ENCODE measurements around the gene FAM171A1.
"Not testable (repeated sequence)": the region's sequence is repeated elsewhere in the genome, so short reads cannot be mapped to it uniquely, and the experiment has no call there.

Gene FAM171A1

DNA sequence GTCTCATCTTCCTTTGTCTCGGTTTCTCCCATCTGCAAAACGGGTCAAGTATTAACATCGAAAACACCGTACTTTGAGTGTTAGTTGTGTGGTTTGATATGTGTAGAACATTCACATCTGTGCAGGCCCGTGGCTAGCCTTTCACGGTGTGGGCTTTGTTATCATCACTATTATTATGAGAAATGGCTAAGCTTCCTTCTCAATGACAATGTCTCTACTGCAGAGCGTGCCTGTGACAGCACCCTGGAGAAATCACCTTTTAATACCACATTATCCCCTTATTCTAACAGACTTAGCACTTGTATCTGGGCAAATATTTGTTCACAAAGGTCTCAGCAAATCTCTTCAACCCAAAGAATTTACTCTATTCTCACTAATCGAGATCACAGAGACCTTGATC lies 55.8 kb downstream of the FAM171A1 start:
- no peak for DNase-seq

DNA sequence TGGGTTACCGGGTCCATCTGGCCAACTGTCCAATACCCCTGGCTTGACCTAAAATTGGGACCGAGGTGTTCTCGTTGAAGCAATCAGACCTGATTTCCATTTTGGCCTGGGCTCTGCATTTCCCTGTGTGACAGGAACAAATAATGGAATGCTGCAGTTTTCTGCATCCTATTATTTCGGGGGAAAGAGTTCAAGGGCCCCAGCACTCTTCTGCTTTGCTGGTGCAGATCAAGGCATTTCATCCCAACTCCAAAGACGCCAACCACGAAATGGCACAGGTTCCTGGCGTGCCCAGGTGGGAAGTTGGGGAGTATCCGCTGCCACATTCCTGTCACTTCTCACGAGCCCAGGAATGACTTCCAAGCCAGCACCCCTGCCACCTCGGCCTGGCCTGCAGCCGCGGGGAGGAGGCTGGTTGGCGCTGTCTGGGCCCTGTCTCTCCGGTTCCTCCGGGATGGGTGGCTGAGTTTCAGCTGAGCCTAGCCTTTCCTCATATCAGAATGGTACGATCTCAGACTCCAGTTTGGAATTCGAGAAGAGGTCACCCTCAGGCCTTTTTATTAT lies 56.5 kb downstream of the FAM171A1 start:
- DNase-seq: no peak

GRCh38 chr10:15313843-15314242 lies 57.2 kb downstream of the FAM171A1 start:
- DNase-seq: no peak

DNA sequence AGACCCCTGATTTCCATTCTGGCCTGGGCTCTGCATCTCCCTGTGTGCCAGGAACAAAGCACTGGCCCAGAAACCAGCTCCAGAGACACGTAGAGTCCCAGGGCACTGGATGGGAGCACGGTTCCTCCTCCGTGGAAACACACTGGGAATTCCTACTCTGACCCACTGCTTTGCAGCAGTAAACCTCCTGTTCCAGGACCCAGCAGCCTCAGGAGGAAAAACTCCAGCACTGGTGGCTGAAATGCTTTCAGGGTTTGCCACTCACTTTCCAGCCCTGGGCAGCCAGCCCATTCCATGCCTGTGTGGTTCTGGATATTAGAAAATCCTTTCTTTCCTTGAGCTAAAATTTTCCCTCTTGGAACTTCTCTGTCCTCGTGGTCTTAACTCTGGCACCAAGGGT lies 58.0 kb downstream of the FAM171A1 start:
- DNase-seq: no peak

GRCh38 chr10:15311569-15312280 lies 59.4 kb downstream of the FAM171A1 start:
- no peak for DNase-seq

GRCh38 chr10:15310776-15311568 lies 60.1 kb downstream of the FAM171A1 start:
- DNase-seq: no peak

GRCh38 chr10:15309221-15309620 lies 61.9 kb downstream of the FAM171A1 start:
- no peak for DNase-seq

DNA sequence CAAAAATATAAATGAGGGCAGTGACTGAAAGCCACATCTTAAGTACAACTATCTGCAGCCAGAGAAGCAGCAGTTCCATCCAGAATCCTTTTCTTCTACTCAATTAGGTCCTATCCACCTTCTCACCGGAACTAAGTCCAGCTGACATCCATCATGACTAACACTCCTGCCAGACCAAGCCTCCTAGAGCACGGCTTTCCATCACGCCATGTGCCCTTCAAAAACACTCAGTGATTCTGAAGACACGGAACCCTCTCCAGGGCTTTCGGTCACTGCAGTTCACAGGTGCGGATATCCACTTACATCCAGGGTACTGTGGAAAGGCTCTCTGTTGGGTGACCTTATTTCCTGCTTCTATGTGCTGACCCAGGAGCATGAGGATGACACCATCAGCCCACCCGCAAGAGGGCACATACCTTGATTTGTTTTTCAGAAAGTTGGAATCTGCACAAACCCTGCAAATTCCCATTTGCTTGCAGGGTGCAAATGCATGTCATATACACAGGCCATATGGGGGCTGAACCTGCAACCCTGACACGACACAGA lies 64.3 kb downstream of the FAM171A1 start:
- no peak for DNase-seq

- DNase-seq: no peak
Observed at GRCh38 chr10:15305634-15306033, 65.5 kb downstream of the FAM171A1 start.

DNA sequence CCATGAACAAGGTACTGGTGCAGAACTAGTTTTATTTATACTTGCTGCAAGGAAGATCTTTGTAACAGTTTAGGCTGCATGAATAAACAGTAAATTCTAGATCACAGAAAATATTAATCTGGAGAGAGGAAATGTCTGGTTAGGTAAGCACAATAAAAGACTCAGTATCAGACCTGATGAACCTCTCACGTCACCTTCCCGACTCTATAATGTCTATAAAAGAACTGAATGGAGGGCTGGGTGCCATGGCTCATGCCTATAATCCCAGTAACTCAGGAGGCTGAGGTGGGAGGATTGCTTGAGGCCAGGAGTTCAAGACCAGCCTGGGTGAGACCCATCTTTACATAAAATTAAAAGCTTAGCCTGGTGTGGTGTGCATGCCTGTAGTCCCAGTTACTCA lies 65.9 kb downstream of the FAM171A1 start:
- DNase-seq: no peak

- not testable (repeated sequence) for DNase-seq
Observed at GRCh38 chr10:15302188-15302956, 68.7 kb downstream of the FAM171A1 start.

DNA sequence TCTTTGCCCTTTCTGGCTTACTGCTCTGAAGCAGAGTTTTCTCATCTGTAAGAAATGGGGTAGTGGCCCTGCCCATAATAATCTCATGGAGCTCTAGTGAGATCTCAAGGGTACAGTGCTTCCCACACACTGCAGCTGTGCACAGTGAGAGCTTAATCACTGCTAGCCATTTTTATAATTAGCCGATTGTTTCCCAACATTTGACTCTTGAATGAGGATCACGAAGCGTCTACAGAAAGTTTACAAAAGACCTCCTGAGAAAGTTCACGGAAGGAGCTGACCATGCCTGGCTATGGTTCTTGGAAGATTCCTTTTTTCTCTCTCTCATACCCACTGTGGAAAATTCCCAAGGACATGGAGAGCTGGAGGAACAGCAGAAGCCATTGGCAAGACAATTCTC lies 70.4 kb downstream of the FAM171A1 start:
- no peak for DNase-seq

- no peak for DNase-seq
Observed at GRCh38 chr10:15300145-15300544, 70.9 kb downstream of the FAM171A1 start.

DNA sequence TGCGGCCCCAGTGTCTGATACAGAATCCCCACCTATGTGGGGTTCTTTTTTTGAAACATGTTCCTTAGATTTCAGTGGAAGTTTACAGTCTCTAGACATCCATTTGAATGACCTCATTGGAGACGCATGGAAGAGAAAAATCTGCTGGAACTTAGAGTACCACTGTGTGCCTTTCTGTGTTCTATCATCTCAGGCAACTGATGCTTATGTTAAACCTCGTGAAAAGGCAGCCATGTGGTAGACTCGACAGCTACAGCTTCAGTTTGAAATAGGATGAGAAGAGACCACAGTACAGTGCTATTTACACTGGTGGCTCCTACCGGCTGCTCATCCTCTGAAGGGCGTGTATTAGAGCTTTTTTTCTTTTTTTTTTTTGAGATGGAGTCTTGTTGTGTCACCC lies 74.4 kb downstream of the FAM171A1 start:
- DNase-seq: no peak

GRCh38 chr10:15295537-15296325 lies 75.4 kb downstream of the FAM171A1 start:
- no peak for DNase-seq

- no peak for DNase-seq
Observed at GRCh38 chr10:15293862-15294842, 76.9 kb downstream of the FAM171A1 start.

- no peak for DNase-seq
Observed at GRCh38 chr10:15290671-15291070, 80.4 kb downstream of the FAM171A1 start.

DNA sequence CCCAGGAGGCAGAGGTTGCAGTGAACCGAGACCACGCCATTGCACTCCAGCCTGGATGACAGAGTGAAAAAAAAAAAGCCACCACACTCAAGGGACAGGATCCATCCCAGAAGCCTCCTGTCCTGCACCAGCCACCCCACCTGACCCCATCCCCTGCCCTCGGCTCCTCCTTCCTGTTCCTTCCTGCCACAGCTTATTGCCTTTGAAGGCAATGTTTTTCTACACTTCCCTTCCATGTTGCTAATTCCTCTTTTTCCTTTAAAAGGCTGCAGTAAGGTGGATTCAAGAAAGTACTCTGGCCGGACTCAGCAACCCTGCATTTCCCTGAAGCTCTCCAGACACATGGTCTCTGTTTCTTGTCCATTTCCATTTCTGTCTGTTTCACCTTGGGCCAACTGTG lies 80.9 kb downstream of the FAM171A1 start:
- no peak for DNase-seq

DNA sequence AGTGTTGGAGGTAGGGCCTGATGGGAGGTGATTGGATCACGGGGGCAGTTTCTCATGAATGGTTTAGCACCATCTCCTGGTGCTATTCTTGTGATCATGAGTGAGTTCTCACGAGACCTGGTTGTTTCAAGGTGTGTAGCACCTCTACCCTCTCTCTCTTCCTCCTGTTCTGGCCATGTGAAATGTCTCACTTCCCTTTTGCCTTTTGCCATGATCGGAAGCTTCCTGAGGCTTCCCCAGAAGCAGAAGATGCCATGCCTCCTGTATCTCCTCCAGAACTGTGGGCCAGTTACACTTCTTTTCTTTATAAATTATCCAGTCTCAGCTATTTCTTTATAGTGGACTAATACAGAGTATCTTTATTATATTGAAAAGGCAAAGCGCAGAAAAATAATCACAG lies 90.1 kb downstream of the FAM171A1 start:
- DNase-seq: no peak

- DNase-seq: no peak
Observed at GRCh38 chr10:15280462-15280861, 90.6 kb downstream of the FAM171A1 start.

DNA sequence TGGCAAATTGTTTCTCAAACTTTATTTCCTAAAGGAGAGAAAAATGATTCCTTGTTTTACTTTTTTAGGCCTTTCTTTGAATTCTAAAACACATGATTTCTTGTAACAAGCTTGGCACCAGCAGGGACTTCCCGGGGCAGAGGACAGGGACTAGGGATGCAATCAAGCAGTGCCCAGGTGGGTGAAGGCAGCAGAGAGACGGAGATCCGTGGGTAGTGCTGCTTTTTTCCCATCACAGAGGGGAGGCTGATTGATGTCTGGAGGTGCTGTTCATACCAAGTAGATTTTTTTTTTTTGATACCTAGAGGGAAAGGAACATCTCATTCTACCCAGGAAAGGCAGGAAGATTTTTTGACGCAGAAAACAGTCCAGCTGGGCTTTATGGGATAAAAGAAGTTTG lies 91.9 kb downstream of the FAM171A1 start:
- DNase-seq: no peak
